H9 (cell line): ENCODE results near the gene BAG2. TPM values are rescaled to one million over a fixed set of nuclear protein-coding genes. Genes with fewer than 3 reads are reported as not detected.

ENCODE experiments used
- DNase-seq: peaks from one replicate; pipeline ENCODE4 v3.0.0-alpha.2; 2017
- H2AFZ ChIP-seq: one replicate; pipeline ENCODE4 v1.6.1; 2013; ENCODE audit warnings: mild to moderate bottlenecking, low read length, control low read depth, moderate library complexity
- H2AK5ac ChIP-seq: 2 replicates; pipeline ENCODE4 v1.6.1; 2013; ENCODE audit warnings: low read length, control low read depth, mixed read lengths; ENCODE audit not compliant: insufficient read length
- H2BK120ac ChIP-seq: one replicate; pipeline ENCODE4 v1.6.1; 2013; ENCODE audit warnings: low read depth, mild to moderate bottlenecking, low read length, control low read depth, inconsistent platforms; ENCODE audit not compliant: poor library complexity, severe bottlenecking
- H2BK12ac ChIP-seq: 2 replicates; pipeline ENCODE4 v1.6.1; 2013; ENCODE audit warnings: low read length, control low read depth, mixed read lengths, low read depth; ENCODE audit not compliant: insufficient read length
- H2BK15ac ChIP-seq: 2 replicates; pipeline ENCODE4 v1.6.1; 2013; ENCODE audit warnings: low read depth, low read length, control low read depth
- H2BK20ac ChIP-seq: one replicate; pipeline ENCODE4 v1.6.1; 2013; ENCODE audit warnings: low read depth, mild to moderate bottlenecking, low read length, control low read depth, inconsistent platforms; ENCODE audit not compliant: poor library complexity, severe bottlenecking
- H2BK5ac ChIP-seq: 2 replicates; pipeline ENCODE4 v1.6.1; 2013; ENCODE audit warnings: low read length, control low read depth, mixed read lengths; ENCODE audit not compliant: insufficient read length
- H3K14ac ChIP-seq: 2 replicates; pipeline ENCODE4 v1.6.1; 2013; ENCODE audit warnings: low read length, control low read depth; ENCODE audit not compliant: insufficient read depth
- H3K18ac ChIP-seq: 2 replicates; pipeline ENCODE4 v1.6.1; 2013; ENCODE audit warnings: low read depth, mild to moderate bottlenecking, mixed read lengths, low read length, control low read depth; ENCODE audit not compliant: insufficient read length
- H3K23ac ChIP-seq: 2 replicates; pipeline ENCODE4 v1.6.1; 2013; ENCODE audit warnings: low read length, control low read depth, mixed read lengths, low read depth; ENCODE audit not compliant: insufficient read length
- H3K23me2 ChIP-seq: 2 replicates; pipeline ENCODE4 v1.6.1; 2013; ENCODE audit warnings: low read depth, mild to moderate bottlenecking, mixed read lengths, low read length, control low read depth; ENCODE audit not compliant: insufficient read length, poor library complexity, severe bottlenecking
- H3K27ac ChIP-seq: 2 replicates; pipeline ENCODE4 v1.5.1; 2013; ENCODE audit warnings: low read length, control low read depth, mixed read lengths, low read depth; ENCODE audit not compliant: insufficient read length
- H3K27me3 ChIP-seq: 2 replicates; pipeline ENCODE4 v1.6.1; 2013; ENCODE audit warnings: low read length, control low read depth, inconsistent platforms; ENCODE audit not compliant: insufficient read depth
- H3K4ac ChIP-seq: 2 replicates; pipeline ENCODE4 v1.6.1; 2013; ENCODE audit warnings: low read depth, mild to moderate bottlenecking, control low read depth, inconsistent platforms, low read length, moderate library complexity
- H3K4me1 ChIP-seq: 2 replicates; pipeline ENCODE4 v1.6.1; 2013; ENCODE audit warnings: low read length, control low read depth, inconsistent platforms; ENCODE audit not compliant: insufficient read depth
- H3K4me2 ChIP-seq: 2 replicates; pipeline ENCODE4 v1.6.1; 2013; ENCODE audit warnings: low read length, control low read depth, mixed read lengths; ENCODE audit not compliant: insufficient read length, insufficient read depth
- H3K56ac ChIP-seq: 2 replicates; pipeline ENCODE4 v1.6.1; 2013; ENCODE audit warnings: low read depth, mild to moderate bottlenecking, mixed read lengths, low read length, control low read depth; ENCODE audit not compliant: insufficient read length
- H3K79me1 ChIP-seq: 2 replicates; pipeline ENCODE4 v1.6.1; 2013; ENCODE audit warnings: low read depth, mild to moderate bottlenecking, moderate library complexity, low read length, control low read depth, inconsistent platforms; ENCODE audit not compliant: insufficient read depth, poor library complexity, severe bottlenecking
- H3K79me2 ChIP-seq: 2 replicates; pipeline ENCODE4 v1.6.1; 2013; ENCODE audit warnings: low read length, control low read depth, inconsistent platforms; ENCODE audit not compliant: insufficient read depth
- H3K9ac ChIP-seq: 2 replicates; pipeline ENCODE4 v1.6.1; 2013; ENCODE audit warnings: low read length, control low read depth, mixed read lengths; ENCODE audit not compliant: insufficient read length; ENCODE audit errors: extremely low read depth
- H3K9me3 ChIP-seq: one replicate; pipeline ENCODE4 v1.6.1; 2013; ENCODE audit warnings: low read depth, low read length, inconsistent platforms; ENCODE audit not compliant: control insufficient read depth
- H3T11ph ChIP-seq: one replicate; pipeline ENCODE4 v1.6.1; 2013; ENCODE audit warnings: mild to moderate bottlenecking, low read length, control low read depth, inconsistent platforms
- H4K20me1 ChIP-seq: one replicate; pipeline ENCODE4 v1.6.1; 2013; ENCODE audit not compliant: control insufficient read depth, insufficient read length, insufficient read depth
- H4K5ac ChIP-seq: 2 replicates; pipeline ENCODE4 v1.6.1; 2013; ENCODE audit warnings: low read depth, mild to moderate bottlenecking, mixed read lengths, low read length, control low read depth; ENCODE audit not compliant: insufficient read length
- H4K8ac ChIP-seq: replicated peaks from 2 replicates; pipeline ENCODE4 v1.6.1; 2013; ENCODE audit warnings: low read length, control low read depth, mixed read lengths, low read depth; ENCODE audit not compliant: insufficient read length
- H4K91ac ChIP-seq: 2 replicates; pipeline ENCODE4 v1.6.1; 2013; ENCODE audit warnings: low read depth, mild to moderate bottlenecking, moderate library complexity, mixed read lengths, low read length, control low read depth; ENCODE audit not compliant: insufficient read length
- H3K27ac Mint-ChIP-seq, 3 experiments: 2 replicates in 2 of 3; 3 replicates in 1 of 3; pipeline ENCODE4 v1.8.0; 2020 to 2021; ENCODE audit warnings: mixed read lengths in 3 of 3, mild to moderate bottlenecking in 1 of 3, moderate library complexity in 1 of 3
- H3K27me3 Mint-ChIP-seq: 2 replicates; pipeline ENCODE4 v1.8.0; 2021; ENCODE audit warnings: low read depth, mild to moderate bottlenecking, moderate library complexity, mixed read lengths
- H3K36me3 Mint-ChIP-seq, 3 experiments: 2 replicates in 2 of 3; 3 replicates in 1 of 3; pipeline ENCODE4 v1.8.0; 2020 to 2021; ENCODE audit warnings: low read depth in 3 of 3, mixed read lengths in 3 of 3; ENCODE audit not compliant: insufficient read depth in 1 of 3
- H3K4me1 Mint-ChIP-seq, 2 experiments: 2 replicates each; pipeline ENCODE4 v1.8.0; 2020; ENCODE audit warnings: mixed read lengths in 2 of 2
- H3K4me3 Mint-ChIP-seq, 2 experiments: 2 replicates in 1 of 2; 3 replicates in 1 of 2; pipeline ENCODE4 v1.8.0; 2020 to 2021; ENCODE audit warnings: mild to moderate bottlenecking in 2 of 2, mixed read lengths in 2 of 2, moderate library complexity in 1 of 2
- H3K9me3 Mint-ChIP-seq, 2 experiments: 2 replicates in 1 of 2; 3 replicates in 1 of 2; pipeline ENCODE4 v1.8.0; 2020; ENCODE audit warnings: mild to moderate bottlenecking in 2 of 2, mixed read lengths in 2 of 2, moderate library complexity in 1 of 2
- CTCF ChIP-seq: fragments of 200-600 bp; sonication (generic); conservative IDR thresholded peaks from 3 replicates; pipeline ENCODE4 v1.8.0; 2021; ENCODE audit warnings: antibody characterized with exemption, mild to moderate bottlenecking
- WGBS: extraction: QIAGEN DNeasy Blood & Tissue Kit; methylation state at CpG from one replicate; pipeline ENCODE4 v1.1.7; 2013; ENCODE audit warnings: missing lambda C conversion rate, low lambda C conversion rate, mixed read lengths; ENCODE audit not compliant: insufficient read length; ENCODE audit errors: extremely low coverage; 5-methylcytosine and 5-hydroxymethylcytosine counted together
- total RNA-seq: library from RNA; stranded (reverse); gene quantifications from 2 replicates; pipeline ENCODE4 v1.2.1, GENCODE V29; 2021

The BAG2 gene
- total RNA-seq, 1 experiment from 2014 or later, result 8.4 TPM

GRCh38 chr6:57135885-57136284 is 36.2 kb upstream of the BAG2 start:
- no peaks in the 10 kb centered on the region for H4K20me1 ChIP-seq
- H3K18ac ChIP-seq, result no peak overlapping the region
- no peak overlapping the region for H3K4me3 Mint-ChIP-seq
- H3K79me2 ChIP-seq, result no peaks in the 10 kb centered on the region; the same call in 1 of the 2 replicates
- H3T11ph ChIP-seq, result no peak overlapping the region
- no peak overlapping the region for H3K4me2 ChIP-seq
- no peaks in the 10 kb centered on the region for H3K27me3 ChIP-seq
- no peak overlapping the region for H4K5ac ChIP-seq
- H3K36me3 Mint-ChIP-seq, result peaks cover 0 to 25% (median 23%) of the 10 kb centered on the region in 3 experiments; a peak in 4 of 7 replicates
- no peaks in the 10 kb centered on the region for H3K4me1 Mint-ChIP-seq
- H2BK20ac ChIP-seq, result no peak overlapping the region
- H3K56ac ChIP-seq, result no peak overlapping the region
- H2BK15ac ChIP-seq, result no peak overlapping the region
- no peaks in the 10 kb centered on the region for H3K27me3 Mint-ChIP-seq
- H3K4me1 ChIP-seq, result no peaks in the 10 kb centered on the region
- H3K9me3 ChIP-seq, result no peaks in the 10 kb centered on the region
- H2BK12ac ChIP-seq, result no peak overlapping the region
- no peaks in the 10 kb centered on the region for H3K9me3 Mint-ChIP-seq
- no peak overlapping the region for H2AK5ac ChIP-seq
- H3K79me1 ChIP-seq, result no peaks in the 10 kb centered on the region
- H3K23ac ChIP-seq, result no peak overlapping the region
- no peak overlapping the region for H2BK120ac ChIP-seq
- WGBS, result no CpG with 5 or more reads among the region's 1 CpG
- no peak overlapping the region for H4K8ac ChIP-seq
- no peak overlapping the region for H3K9ac ChIP-seq
- DNase-seq, result no peak
- H3K23me2 ChIP-seq, result no peaks in the 10 kb centered on the region
- H4K91ac ChIP-seq, result no peak overlapping the region
- H3K27ac ChIP-seq, result no peak overlapping the region
- no peak for TF ChIP-seq CTCF
- H3K4ac ChIP-seq, result no peak overlapping the region
- no peak overlapping the region for H2AFZ ChIP-seq
- no peak overlapping the region for H3K14ac ChIP-seq
- no peak overlapping the region for H2BK5ac ChIP-seq
- no peak overlapping the region for H3K27ac Mint-ChIP-seq
